Measurements from ENCODE around the gene TAF11L4. TPM values are rescaled to one million over a fixed set of nuclear protein-coding genes. Genes with fewer than 3 reads are reported as not detected.
"Not testable (repeated sequence)": the region's sequence is repeated elsewhere in the genome, so short reads cannot be mapped to it uniquely, and the experiment has no call there.

Gene TAF11L4
- not detected for polyA plus RNA-seq (2012; ENCODE audit: missing spikeins)

DNA sequence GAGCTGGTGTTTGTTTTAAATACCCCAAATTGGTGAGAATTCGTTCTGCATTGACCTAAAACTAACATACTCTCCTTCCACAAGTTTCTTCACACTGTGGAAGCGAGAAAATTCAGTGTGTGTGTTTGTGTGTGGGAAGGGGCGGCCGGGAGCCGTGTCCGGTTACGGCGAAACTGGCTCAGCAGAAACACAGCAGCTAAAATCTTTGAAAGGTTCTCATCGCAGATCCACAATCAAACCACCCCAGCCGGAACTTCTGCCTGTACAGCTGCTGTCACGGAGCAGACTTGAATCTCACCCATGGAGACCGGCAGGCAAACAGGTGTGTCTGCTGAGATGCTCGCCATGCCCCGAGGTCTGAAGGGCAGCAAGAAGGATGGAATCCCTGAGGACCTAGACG lies at the start of gene TAF11L4:
TAF11L4 (plus strand) TSS at position 301 of the 400 bp plus-strand sequence.
- not testable (repeated sequence) for DNase-seq (ENCODE audit: insufficient read length); FAIRE-seq

DNA sequence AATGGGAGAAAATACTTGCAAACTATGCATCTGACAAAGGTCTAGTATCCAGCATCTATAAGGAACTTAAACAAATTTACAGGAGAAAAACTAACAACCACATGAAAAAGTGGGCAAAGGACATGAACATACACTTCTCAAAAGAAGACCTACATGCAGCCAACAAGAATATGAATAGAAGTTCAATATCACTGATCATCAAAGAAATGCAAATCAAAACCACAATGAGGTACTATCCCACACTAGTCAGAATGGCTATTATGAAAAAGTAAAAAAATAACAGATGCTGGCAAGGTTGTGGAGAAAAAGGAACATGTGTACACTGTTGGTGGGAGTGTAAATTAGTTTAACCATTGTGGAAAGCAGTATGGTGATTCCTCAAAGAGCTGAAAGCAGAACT lies 46.5 kb upstream of the TAF11L4 start:
- FAIRE-seq; DNase-seq (ENCODE audit: insufficient read length): not testable (repeated sequence)

DNA sequence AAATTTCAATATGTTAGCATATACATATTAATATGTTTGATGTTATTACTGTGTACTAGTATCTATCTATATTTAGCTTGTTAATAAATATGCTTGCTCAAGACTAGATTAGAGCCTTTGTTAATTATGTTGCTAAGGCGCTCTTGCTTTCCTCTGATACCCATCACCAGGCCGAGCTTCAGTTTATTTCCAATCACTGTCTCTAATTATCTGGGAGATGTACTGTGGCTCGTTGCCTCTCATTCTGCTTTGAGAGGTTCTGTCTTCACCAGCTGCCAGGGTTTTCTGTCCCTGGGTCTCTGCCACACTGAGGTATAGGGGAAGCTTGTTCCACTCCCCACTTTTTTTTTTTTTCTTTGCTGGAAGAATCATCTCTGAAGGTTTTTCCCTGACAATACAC lies 44.6 kb upstream of the TAF11L4 start:
- FAIRE-seq (no peak), DNase-seq (ENCODE audit: insufficient read length) (no peak)
- no peak for TF ChIP-seq TAF1 (IDR thresholded peaks at IDR 0.05; ENCODE audit: borderline replicate concordance, low read depth, low read length)
- TF ChIP-seq POLR2AphosphoS5 (IDR thresholded peaks at IDR 0.05; ENCODE audit: low read depth, low read length), result no peak
- TF ChIP-seq POLR2A (IDR thresholded peaks at IDR 0.05; ENCODE audit: low read depth, low read length), result no peak

DNA sequence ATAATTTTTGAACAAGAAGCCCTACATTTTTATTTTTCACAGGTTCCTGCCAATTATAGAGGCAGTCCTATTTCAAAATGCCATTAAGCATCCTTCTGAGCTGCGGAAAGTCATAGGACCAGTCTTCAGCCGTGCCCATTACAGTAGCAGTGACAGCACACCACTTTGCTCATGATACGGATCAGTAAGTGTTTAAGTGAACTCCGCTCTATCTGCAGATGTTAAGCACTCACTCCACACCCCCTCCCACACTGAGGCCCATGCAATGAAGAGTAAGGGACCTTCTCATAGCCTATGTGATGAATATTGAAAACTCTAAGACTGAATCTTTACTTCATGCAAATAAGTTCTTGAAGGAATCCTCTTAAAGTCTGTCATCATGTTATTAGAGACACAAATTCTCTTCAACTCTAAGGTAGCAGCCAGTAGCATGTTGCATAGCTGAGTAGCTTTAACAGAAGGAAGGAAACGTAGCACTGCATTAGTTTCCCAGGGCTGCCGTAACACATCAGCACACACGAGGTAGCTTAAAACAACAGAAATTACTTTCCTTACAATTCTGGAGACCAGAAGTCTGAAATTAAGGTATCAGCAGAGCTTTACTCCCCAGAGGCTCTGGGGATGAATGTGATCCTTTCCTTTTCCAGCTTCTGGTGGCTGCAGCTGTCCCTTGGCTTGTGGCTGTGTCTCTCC lies 43.9 kb upstream of the TAF11L4 start:
- TF ChIP-seq POLR2A (IDR thresholded peaks at IDR 0.05; ENCODE audit: low read depth, low read length), result no peak
- no peak for TF ChIP-seq POLR2AphosphoS5 (IDR thresholded peaks at IDR 0.05; ENCODE audit: low read depth, low read length)
- TF ChIP-seq TAF1 (IDR thresholded peaks at IDR 0.05; ENCODE audit: borderline replicate concordance, low read depth, low read length), result no peak
- FAIRE-seq (no peak), DNase-seq (ENCODE audit: insufficient read length) (no peak)

DNA sequence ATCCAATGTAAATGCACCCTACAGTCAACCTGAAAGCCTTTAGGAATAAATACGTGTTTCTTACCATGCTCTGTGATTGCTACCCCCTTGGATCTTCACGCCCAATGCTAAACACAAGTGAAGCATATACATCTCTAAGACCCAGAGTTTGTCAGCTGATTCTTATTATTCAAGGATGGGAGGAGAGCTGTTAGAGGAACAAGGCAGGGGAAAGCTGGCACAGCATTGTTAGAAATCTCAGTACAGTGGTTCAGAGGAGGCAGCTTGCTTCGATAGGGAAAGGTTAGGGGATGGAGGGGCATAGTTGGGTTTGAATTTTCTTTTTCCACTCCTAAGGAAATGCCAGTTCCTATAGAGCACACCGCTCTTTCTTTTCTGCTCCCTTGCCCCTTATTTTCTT lies 40.2 kb upstream of the TAF11L4 start:
- no peak for FAIRE-seq
- DNase-seq (ENCODE audit: insufficient read length), result no peak
- no peak for TF ChIP-seq POLR2A (IDR thresholded peaks at IDR 0.05; ENCODE audit: low read depth, low read length)
- TF ChIP-seq TAF1 (IDR thresholded peaks at IDR 0.05; ENCODE audit: borderline replicate concordance, low read depth, low read length), result no peak
- no peak for TF ChIP-seq POLR2AphosphoS5 (IDR thresholded peaks at IDR 0.05; ENCODE audit: low read depth, low read length)

DNA sequence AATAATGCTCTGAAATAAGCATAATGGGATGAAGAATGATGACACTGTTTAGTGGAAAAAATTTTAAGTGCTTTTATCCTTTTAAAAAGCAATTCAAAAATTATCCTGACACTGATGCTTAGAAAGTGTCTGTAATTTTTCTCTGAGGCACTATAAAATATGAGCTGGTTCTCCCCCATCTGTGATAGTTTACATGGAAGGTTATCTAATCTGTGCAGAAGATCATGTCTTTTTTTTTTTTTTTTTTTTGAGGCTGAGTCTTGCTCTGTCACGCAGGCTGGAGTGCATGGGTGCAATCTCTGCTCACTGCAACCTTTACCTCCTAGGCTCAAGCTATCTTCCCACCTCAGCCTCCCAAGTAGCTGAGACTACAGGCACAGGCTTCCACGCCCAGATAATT lies 38.8 kb upstream of the TAF11L4 start:
- TF ChIP-seq POLR2AphosphoS5 (IDR thresholded peaks at IDR 0.05; ENCODE audit: low read depth, low read length) (no peak), TAF1 (IDR thresholded peaks at IDR 0.05; ENCODE audit: borderline replicate concordance, low read depth, low read length) (no peak), POLR2A (IDR thresholded peaks at IDR 0.05; ENCODE audit: low read depth, low read length) (no peak)
- DNase-seq (ENCODE audit: insufficient read length) (no peak), FAIRE-seq (no peak)

DNA sequence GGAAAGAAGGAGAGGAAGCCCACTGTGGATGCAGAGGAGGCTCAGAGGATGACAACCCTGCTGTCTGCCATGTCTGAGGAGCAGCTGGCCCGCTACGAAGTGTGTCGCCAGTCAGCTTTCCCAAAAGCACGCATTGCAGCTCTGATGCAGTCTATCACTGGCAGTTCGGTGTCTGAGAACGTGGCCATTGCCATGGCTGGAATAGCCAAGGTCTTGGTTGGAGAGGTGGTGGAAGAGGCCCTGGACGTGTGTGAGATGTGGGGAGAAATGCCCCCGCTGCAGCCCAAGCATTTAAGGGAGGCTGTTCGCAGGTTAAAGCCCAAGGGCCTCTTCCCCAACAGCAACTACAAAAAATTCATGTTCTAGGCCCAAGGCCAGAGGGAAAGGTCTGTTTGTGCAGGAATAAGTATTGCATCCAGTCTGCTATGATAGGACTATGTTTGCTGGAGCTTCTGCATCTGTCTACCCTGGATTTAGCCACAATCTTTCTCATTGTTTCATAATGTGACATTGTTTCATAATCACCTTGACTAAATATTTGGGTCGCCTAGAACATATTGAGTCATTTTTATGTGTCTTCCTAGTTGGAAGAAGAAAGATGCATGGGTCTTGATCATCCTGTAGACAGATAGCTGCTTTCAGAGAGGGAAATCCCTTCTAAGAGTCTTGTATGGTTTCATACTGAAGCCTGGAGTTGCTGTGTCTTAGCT lies 35.0 kb upstream of the TAF11L4 start:
- FAIRE-seq; DNase-seq (ENCODE audit: insufficient read length): not testable (repeated sequence)

DNA sequence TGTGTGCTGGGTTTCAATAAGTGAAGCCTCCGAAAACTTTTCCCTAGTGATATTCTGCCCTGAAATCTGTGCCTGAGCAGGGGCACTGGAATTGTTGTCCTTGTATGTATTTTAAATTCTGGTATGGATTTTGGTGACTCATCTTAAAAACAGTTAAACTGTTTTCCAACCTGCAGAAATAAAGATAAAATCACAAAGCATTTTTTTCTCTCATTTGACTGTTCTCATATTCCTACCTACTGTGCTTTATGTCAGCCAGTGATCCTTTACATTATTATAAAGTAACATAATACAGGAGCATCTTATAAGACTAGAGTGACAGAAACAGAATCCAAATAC lies 34.5 kb upstream of the TAF11L4 start:
- no peak for TF ChIP-seq POLR2AphosphoS5 (IDR thresholded peaks at IDR 0.05; ENCODE audit: low read depth, low read length)
- no peak for TF ChIP-seq POLR2A (IDR thresholded peaks at IDR 0.05; ENCODE audit: low read depth, low read length)
- TF ChIP-seq TAF1 (IDR thresholded peaks at IDR 0.05; ENCODE audit: borderline replicate concordance, low read depth, low read length), result no peak
- no peak for DNase-seq (ENCODE audit: insufficient read length)
- FAIRE-seq, result no peak

DNA sequence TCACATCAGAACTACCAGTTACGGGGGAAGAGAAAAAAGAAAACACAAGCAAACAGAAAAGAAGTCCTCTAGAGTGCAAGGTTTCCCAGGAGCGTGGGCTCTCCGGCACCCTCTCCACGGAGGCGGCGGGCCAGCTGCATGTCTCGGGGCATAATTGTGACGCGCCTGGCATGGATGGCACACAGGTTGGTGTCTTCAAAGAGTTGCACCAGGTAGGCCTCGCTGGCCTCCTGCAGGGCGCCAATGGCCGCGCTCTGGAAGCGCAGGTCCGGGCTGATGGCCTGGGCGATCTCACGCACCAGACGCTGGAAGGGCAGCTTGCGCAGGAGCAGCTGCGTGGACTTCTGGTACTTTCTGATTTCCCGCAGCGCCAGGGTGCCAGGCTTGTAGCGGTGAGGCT lies 30.3 kb upstream of the TAF11L4 start:
- not testable (repeated sequence) for FAIRE-seq; DNase-seq (ENCODE audit: insufficient read length)

DNA sequence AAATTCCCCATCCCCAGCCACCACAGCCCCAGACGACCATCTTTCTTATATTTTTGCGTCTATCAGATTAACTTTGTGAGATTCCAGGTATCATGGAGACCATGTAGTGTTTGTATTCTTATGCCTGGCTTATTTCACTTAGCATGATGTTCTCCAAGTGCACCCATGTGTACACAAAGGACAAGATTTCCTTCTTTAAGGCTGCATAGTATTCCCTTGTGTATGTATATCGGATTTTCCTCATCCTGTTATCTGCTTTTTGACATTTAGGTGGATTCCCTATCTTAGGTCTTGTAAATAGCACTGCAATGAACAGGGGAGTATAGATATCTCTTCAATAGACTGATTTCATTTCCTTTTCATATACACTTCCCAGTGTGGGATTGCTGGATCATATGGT lies 28.8 kb upstream of the TAF11L4 start:
- FAIRE-seq, result no peak
- TF ChIP-seq POLR2AphosphoS5 (IDR thresholded peaks at IDR 0.05; ENCODE audit: low read depth, low read length), result no peak
- TF ChIP-seq TAF1 (IDR thresholded peaks at IDR 0.05; ENCODE audit: borderline replicate concordance, low read depth, low read length), result no peak
- no peak for DNase-seq (ENCODE audit: insufficient read length)

DNA sequence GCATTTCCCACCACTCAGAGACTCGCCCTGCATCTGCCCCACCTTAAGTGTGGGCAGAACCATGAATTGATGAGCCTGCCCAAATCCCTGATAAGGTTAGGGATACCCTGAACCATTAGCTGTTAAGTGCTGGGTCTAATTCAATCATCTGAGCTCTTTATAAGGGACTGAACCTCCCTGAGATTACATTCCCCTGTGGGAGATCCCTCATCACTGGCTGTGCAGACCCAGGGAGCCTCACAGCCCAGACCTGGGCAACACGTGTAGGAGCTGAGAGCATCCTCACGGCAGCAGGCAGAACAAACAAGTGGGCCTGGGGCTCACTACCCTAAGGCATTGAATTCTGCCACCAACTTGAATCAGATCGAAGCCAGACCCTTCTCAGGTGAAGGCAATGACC lies 24.2 kb upstream of the TAF11L4 start:
- DNase-seq (ENCODE audit: insufficient read length), result no peak
- FAIRE-seq, result no peak
- TF ChIP-seq POLR2AphosphoS5 (IDR thresholded peaks at IDR 0.05; ENCODE audit: low read depth, low read length), result no peak
- TF ChIP-seq POLR2A (IDR thresholded peaks at IDR 0.05; ENCODE audit: low read depth, low read length), result no peak
- no peak for TF ChIP-seq TAF1 (IDR thresholded peaks at IDR 0.05; ENCODE audit: borderline replicate concordance, low read depth, low read length)

DNA sequence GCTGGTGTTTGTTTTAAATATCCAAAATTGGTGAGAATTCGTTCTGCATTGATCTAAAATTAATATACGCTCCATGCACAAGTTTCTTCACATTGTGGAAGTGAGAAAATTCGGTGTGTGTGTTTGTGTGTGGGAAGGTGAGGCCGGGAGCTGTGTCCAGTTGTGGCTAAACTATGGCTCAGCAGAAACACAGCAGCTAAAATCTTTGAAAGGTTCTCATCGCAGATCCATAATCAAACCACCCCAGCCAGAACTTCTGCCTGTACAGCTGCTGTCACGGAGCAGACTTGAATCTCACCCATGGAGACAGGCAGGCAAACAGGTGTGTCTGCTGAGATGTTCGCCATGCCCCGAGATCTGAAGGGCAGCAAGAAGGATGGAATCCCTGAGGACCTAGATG lies 23.7 kb upstream of the TAF11L4 start, which contains the start of gene TAF11L2:
TAF11L2 (plus strand) TSS at position 301 of the 400 bp plus-strand sequence.
- not testable (repeated sequence) for FAIRE-seq; DNase-seq (ENCODE audit: insufficient read length)

DNA sequence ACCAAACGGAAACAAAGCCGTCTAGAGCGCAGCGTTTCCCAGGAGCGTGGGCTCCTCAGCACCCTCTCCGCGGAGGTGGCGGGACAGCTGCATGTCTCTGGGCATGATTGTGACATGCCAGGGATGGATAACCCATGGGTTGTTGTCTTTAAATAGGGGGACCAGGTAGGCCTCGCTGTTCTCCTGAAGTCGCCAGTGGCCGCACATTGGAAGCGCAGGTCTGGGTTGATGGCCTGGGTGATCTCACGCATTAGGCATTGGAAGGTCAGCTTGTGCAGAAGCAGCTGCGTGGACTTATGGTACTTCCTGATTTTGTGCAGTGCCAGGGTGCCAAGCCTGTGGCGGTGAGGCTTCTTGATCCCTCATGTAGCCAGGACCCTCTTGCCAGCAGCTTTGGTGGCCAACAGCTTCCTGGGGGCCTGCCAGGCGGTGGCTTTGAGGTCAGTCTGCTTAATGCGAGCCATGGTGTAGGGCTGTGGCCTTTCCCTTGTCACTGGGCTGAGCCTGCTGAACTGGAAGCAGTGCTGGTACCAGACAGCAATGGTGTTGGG lies 9.8 kb upstream of the TAF11L4 start:
- TF ChIP-seq TAF1 (IDR thresholded peaks at IDR 0.05; ENCODE audit: borderline replicate concordance, low read depth, low read length) (no peak), POLR2A (IDR thresholded peaks at IDR 0.05; ENCODE audit: low read depth, low read length) (no peak), POLR2AphosphoS5 (IDR thresholded peaks at IDR 0.05; ENCODE audit: low read depth, low read length) (no peak)
- FAIRE-seq, result no peak

DNA sequence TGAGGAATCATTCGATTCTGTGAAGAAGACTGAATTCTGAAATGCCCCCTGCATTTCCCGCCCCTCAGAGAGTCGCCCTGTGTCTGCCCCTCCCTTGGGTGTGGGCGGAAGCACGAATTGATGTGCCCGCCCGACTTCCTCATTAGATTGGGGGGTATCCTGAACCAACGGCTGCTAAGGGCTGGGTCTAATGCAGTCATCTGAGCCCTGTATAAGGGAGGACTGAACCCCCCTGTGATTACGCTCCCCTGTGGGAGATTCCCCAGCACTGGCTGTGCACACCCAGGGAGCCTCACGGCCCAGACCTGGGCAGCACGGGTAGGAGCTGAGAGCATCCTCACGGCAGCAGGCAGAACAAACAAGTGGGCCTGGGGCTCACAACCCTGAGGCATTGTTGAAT lies 4.1 kb upstream of the TAF11L4 start:
- not testable (repeated sequence) for DNase-seq (ENCODE audit: insufficient read length); FAIRE-seq

More for the DNA sequence above, 9.8 kb upstream of the TAF11L4 start:
- no peak for DNase-seq (ENCODE audit: insufficient read length)

DNA sequence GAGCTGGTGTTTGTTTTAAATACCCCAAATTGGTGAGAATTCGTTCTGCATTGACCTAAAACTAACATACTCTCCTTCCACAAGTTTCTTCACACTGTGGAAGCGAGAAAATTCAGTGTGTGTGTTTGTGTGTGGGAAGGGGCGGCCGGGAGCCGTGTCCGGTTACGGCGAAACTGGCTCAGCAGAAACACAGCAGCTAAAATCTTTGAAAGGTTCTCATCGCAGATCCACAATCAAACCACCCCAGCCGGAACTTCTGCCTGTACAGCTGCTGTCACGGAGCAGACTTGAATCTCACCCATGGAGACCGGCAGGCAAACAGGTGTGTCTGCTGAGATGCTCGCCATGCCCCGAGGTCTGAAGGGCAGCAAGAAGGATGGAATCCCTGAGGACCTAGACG lies 3.5 kb upstream of the TAF11L4 start, which contains the start of gene TAF11L3:
TAF11L3 (plus strand) TSS at position 301 of the 400 bp plus-strand sequence.
- FAIRE-seq; DNase-seq (ENCODE audit: insufficient read length): not testable (repeated sequence)

DNA sequence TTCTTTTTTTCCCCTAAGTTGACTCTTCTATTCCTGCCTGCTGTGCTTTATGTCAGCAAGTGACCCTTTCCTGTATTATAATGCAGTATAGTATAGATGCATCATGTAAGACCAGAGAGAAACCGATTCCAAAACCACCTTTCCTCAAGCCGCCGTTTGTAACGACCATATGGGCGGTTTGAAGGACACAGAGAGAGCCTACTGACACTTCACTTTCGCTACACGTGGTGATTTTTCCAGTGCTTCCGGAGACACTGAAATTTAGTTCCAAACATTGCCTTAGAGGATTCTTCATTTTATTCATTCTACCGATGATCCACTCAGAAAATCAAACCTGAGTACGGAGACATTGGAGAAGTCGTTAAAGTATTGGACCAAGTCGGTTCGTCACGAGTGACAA lies 2.1 kb upstream of the TAF11L4 start:
- not testable (repeated sequence) for DNase-seq (ENCODE audit: insufficient read length); FAIRE-seq

DNA sequence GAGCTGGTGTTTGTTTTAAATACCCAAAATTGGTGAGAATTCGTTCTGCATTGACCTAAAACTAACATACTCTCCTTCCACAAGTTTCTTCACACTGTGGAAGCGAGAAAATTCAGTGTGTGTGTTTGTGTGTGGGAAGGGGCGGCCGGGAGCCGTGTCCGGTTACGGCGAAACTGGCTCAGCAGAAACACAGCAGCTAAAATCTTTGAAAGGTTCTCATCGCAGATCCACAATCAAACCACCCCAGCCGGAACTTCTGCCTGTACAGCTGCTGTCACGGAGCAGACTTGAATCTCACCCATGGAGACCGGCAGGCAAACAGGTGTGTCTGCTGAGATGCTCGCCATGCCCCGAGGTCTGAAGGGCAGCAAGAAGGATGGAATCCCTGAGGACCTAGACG lies 3.3 kb downstream of the TAF11L4 start, which contains the start of gene TAF11L5:
TAF11L5 (plus strand) TSS at position 301 of the 400 bp plus-strand sequence.
- FAIRE-seq; DNase-seq (ENCODE audit: insufficient read length): not testable (repeated sequence)

DNA sequence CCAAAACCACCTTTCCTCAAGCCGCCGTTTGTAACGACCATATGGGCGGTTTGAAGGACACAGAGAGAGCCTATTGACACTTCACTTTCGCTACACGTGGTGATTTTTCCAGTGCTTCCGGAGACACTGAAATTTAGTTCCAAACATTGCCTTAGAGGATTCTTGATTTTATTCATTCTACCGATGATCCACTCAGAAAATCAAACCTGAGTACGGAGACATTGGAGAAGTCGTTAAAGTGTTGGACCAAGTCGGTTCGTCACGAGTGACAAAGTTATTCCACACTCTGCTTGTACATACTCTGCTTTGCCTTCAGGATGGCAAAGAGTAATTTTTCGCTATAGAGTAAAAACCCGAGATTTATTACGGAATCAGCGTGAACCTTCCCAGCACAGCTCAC lies 4.9 kb downstream of the TAF11L4 start:
- DNase-seq (ENCODE audit: insufficient read length); FAIRE-seq: not testable (repeated sequence)

Measured in GM12892 (cell line).